NT2/D1 (cell line): ENCODE results near the gene TMED8.

ENCODE experiments used
- DNase-seq: peaks from one replicate; pipeline ENCODE4 v3.0.0-alpha.2; 2011; ENCODE audit warnings: low read depth, low spot score
- H3K27me3 ChIP-seq: 2 replicates; pipeline ENCODE4 v1.6.0; 2011; ENCODE audit warnings: mild to moderate bottlenecking; ENCODE audit not compliant: insufficient read length, insufficient read depth
- H3K36me3 ChIP-seq: 2 replicates; pipeline ENCODE4 v1.6.1; 2011; ENCODE audit warnings: mild to moderate bottlenecking, low read length, mixed read lengths; ENCODE audit not compliant: insufficient read depth, insufficient read length
- H3K4me1 ChIP-seq: 2 replicates; pipeline ENCODE4 v1.5.1; 2011; ENCODE audit not compliant: insufficient read depth, insufficient read length
- H3K4me3 ChIP-seq: 2 replicates; pipeline ENCODE4 v1.5.1; 2011; ENCODE audit warnings: low read depth; ENCODE audit not compliant: insufficient read length
- H3K9ac ChIP-seq: 2 replicates; pipeline ENCODE4 v1.6.0; 2011; ENCODE audit warnings: low read depth; ENCODE audit not compliant: insufficient read length
- H3K9me3 ChIP-seq: 2 replicates; pipeline ENCODE4 v1.5.1; 2011; ENCODE audit warnings: mild to moderate bottlenecking, low read length; ENCODE audit not compliant: insufficient read depth
- SUZ12 ChIP-seq: IDR thresholded peaks from 2 replicates; pipeline ENCODE4 v1.6.1; 2011; ENCODE audit not compliant: insufficient read length, insufficient read depth; ENCODE audit errors: extremely low read depth
- YY1 ChIP-seq: IDR thresholded peaks from 2 replicates; pipeline ENCODE4 v1.6.1; 2011; ENCODE audit not compliant: insufficient read length, insufficient read depth
- ZNF274 ChIP-seq: IDR thresholded peaks from 2 replicates; pipeline ENCODE4 v1.6.1; 2011; ENCODE audit warnings: mild to moderate bottlenecking, low read depth, low read length

Gene TMED8

DNA sequence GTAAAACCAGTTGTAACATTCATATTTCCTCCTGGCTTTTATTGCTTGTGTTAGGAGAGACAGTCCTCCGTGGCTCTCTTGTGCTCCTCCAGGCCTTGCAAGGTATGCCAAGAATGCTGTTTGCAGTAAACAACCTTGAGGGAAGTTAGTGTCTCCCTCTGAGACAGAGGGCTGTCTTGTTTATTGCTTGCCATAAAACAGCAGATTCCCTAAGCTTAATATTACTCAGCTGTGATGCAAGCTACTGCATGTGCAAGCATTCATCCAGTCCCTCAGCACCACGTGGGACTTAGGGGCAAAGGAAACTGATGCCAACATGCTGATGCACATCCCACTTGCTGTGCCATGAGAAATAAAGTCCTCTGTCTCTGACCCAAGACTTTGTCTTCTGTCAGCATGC is 62.9 kb downstream of the TMED8 start:
- Histone ChIP-seq H3K27me3 (no peaks in the 10 kb centered on the region), H3K36me3 (peaks cover 2% of the 10 kb centered on the region), H3K4me1 (peaks cover 8% of the 10 kb centered on the region), H3K9me3 (no peaks in the 10 kb centered on the region), H3K4me3 (no peak overlapping the region), H3K9ac (no peak overlapping the region)
- TF ChIP-seq YY1 (no peak), SUZ12 (no peak), ZNF274 (no peak)
- no peak for DNase-seq

DNA sequence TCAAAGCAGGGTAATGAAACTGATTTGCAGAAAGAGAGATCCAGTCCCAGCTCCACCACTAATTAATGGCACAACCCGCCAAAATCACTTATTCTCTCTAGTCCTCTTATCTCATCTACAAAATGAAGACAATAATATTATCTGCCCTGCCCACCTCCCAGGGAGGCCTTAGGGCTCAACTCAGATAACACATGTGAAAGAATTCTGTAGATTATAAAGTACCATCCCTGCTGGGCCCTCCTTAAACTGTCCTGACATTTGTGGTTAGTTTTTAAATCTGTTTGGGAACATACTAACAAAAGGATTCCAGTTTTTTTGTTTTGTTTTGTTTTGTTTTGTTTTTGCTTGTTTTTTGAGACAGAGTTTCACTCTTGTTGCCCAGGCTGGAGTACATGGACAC is 63.5 kb downstream of the TMED8 start:
- Histone ChIP-seq H3K4me1 (peaks cover 8% of the 10 kb centered on the region), H3K4me3 (no peak overlapping the region), H3K36me3 (peaks cover 2% of the 10 kb centered on the region), H3K9me3 (no peaks in the 10 kb centered on the region), H3K27me3 (no peaks in the 10 kb centered on the region), H3K9ac (no peak overlapping the region)
- no peak for DNase-seq
- TF ChIP-seq SUZ12 (no peak), YY1 (no peak), ZNF274 (no peak)

DNA sequence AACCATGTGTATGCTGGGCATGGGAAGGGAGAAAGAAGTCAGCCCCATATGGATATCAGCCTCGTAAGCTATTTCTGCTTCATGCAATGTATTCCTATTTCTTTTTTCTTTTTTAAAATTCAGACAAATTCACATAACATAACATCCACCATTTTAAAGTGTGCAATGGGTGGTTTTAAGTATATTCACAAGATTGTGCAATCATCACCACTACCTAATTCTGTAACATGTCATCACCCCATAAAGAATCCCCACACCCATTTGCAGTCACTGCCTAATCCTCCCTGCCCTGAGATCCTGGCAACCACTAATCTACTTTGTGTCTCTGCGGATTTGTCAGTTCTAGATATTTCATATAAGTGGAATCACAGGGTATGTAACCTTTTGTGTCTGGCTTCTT is 65.7 kb downstream of the TMED8 start:
- no peak overlapping the region for H3K9ac ChIP-seq
- H3K36me3 ChIP-seq: peaks cover 2% of the 10 kb centered on the region
- H3K27me3 ChIP-seq: no peaks in the 10 kb centered on the region
- H3K4me3 ChIP-seq: no peak overlapping the region
- TF ChIP-seq YY1 (no peak), ZNF274 (no peak), SUZ12 (no peak)
- H3K9me3 ChIP-seq: no peaks in the 10 kb centered on the region
- no peak for DNase-seq
- peaks cover 12% of the 10 kb centered on the region for H3K4me1 ChIP-seq

DNA sequence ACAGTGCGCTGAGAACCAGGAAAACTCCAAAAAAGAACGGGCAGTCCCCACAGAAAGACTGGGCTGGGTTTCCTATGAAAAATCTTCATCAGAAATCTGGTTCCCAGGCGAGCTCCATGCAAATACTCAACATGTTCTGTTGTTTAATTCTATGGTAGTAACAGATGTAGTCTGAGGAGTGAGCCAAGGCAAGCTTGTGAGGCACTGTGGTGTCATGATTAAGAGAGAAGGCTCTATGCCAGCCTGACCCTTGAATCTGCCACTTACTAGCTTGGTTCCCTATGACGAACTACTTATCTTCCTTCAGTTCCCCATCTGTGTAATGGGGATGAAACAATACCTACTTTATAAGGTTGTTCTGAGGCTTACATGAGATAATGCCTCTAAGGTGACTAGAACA is 66.9 kb downstream of the TMED8 start:
- no peak overlapping the region for H3K4me3 ChIP-seq
- TF ChIP-seq ZNF274 (no peak), YY1 (no peak), SUZ12 (no peak)
- peaks cover 8% of the 10 kb centered on the region for H3K4me1 ChIP-seq
- no peaks in the 10 kb centered on the region for H3K27me3 ChIP-seq
- no peak overlapping the region for H3K9ac ChIP-seq
- DNase-seq: no peak
- peaks cover 9% of the 10 kb centered on the region for H3K36me3 ChIP-seq
- no peaks in the 10 kb centered on the region for H3K9me3 ChIP-seq

DNA sequence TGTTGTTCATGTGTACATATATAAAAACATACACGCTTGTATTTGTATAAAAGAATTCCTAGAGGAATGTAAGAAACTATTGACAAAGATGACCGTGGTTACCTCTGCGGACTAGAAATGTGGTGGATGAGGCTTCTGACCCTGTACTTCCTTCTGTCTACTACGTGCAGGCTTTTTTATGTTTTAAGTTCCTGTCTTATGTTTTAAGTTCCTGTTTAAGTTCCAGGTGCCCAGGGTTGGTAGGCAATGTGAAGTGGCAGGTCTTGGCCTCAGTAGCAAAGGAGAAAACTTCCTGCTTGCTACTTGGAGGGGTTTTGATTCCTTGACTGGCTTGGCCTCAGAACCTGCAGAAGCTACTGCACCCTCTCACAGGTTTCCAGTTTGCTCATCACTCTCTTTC is 67.8 kb downstream of the TMED8 start:
- no peak overlapping the region for H3K9ac ChIP-seq
- DNase-seq: no peak
- peaks cover 4% of the 10 kb centered on the region for H3K4me1 ChIP-seq
- TF ChIP-seq ZNF274 (no peak), SUZ12 (no peak), YY1 (no peak)
- H3K4me3 ChIP-seq: no peak overlapping the region
- no peaks in the 10 kb centered on the region for H3K9me3 ChIP-seq
- H3K27me3 ChIP-seq: no peaks in the 10 kb centered on the region
- H3K36me3 ChIP-seq: peaks cover 12% of the 10 kb centered on the region

DNA sequence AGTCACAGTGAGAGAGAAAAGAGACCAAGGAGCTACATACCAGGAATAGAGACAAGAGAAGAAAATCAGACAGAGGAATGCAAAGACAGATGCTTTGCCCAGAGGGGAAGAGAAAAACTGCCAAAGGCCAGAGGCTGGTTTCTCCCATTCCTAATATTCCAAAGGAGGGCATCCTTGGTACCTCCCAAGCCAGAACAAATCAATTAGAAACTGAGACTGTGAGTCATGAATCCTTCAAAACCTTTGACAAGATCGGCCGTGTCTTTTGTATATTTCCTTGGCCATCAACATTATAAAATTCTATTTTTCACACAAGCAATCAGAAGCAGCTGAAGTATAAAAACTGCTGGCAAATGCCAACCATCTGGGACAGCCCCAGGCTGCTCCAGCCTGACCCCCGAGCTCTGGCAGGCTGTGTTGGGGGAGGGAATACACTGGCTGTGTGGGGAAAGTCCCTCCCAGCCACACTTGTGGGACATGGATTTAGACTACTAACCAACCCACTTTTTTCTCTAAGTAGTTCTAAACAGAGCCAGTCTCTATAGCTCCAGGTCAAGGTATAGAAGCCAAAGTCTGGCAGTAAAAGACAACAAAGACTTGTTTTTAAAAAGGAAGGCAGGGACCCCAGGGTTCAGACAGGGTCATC is 69.9 kb downstream of the TMED8 start:
- Histone ChIP-seq H3K27me3 (no peaks in the 10 kb centered on the region), H3K9me3 (no peaks in the 10 kb centered on the region), H3K4me1 (peaks cover 10% of the 10 kb centered on the region), H3K36me3 (peaks cover 16% of the 10 kb centered on the region), H3K9ac (no peak overlapping the region), H3K4me3 (no peak overlapping the region)
- TF ChIP-seq YY1: no peak
- no peak for TF ChIP-seq SUZ12
- no peak for TF ChIP-seq ZNF274
- DNase-seq: no peak

DNA sequence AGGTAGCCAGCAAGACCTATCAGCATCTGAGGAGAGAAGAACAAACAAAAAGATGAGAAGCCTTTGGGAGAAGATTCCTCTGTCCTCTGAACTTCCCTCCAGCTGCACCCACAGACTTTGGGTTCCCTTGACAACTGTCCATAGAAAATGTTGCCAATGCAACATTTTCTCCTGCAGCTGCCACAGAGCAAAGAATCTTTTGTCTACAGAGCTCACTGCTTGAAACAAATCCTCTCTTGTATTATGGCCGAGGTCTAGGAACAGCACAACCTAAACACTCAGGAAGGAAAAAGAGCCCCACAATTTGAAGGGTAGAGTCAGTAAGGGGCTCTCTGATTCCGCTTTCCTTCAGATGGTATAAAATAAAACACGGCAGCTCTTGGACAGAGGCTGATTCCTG is 70.5 kb downstream of the TMED8 start:
- Histone ChIP-seq H3K4me1 (peaks cover 10% of the 10 kb centered on the region), H3K9me3 (no peaks in the 10 kb centered on the region), H3K9ac (no peak overlapping the region), H3K36me3 (peaks cover 22% of the 10 kb centered on the region), H3K4me3 (no peak overlapping the region), H3K27me3 (no peaks in the 10 kb centered on the region)
- DNase-seq: no peak
- TF ChIP-seq SUZ12 (no peak), ZNF274 (no peak), YY1 (no peak)
